ENCODE results near the gene YPEL1.

DNA sequence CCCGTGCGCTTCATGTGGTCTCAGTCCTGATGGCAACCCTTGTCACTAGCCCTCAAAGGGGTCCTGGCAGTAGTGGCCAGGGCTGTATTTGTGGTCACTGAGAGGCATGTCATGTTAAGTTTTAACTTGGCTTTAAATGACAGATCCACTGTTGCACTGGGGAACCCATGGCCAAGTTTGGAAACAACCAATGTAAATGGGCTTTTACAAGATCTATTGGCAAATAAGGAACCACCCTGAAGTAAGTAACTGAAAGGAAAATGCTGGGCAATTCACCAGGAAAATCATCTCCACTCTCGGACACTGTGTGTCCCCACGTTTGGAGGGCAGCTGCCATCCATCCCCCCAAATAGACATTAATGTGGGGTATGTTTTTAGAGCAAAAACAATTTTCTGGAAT, 8.4 kb downstream of the YPEL1 start:
- TF ChIP-seq, protein P1, sequence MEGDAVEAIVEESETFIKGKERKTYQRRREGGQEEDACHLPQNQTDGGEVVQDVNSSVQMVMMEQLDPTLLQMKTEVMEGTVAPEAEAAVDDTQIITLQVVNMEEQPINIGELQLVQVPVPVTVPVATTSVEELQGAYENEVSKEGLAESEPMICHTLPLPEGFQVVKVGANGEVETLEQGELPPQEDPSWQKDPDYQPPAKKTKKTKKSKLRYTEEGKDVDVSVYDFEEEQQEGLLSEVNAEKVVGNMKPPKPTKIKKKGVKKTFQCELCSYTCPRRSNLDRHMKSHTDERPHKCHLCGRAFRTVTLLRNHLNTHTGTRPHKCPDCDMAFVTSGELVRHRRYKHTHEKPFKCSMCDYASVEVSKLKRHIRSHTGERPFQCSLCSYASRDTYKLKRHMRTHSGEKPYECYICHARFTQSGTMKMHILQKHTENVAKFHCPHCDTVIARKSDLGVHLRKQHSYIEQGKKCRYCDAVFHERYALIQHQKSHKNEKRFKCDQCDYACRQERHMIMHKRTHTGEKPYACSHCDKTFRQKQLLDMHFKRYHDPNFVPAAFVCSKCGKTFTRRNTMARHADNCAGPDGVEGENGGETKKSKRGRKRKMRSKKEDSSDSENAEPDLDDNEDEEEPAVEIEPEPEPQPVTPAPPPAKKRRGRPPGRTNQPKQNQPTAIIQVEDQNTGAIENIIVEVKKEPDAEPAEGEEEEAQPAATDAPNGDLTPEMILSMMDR (IDR thresholded peaks at IDR 0.05), result no peak
- TF ChIP-seq POLR2A (IDR thresholded peaks at IDR 0.05), result no peak

Data from esophagus squamous epithelium (tissue), 4 donors.